GM12878 (cell line): ENCODE data around the gene VCL. TPM values are rescaled to one million over a fixed set of nuclear protein-coding genes. Genes with fewer than 3 reads are reported as not detected.

ENCODE experiments used
- CREB1 ChIP-seq: IDR thresholded peaks from 2 replicates; pipeline ENCODE4 v1.6.1; 2012; ENCODE audit warnings: low read depth, mild to moderate bottlenecking, inconsistent platforms
- HSF1 ChIP-seq: fragments of 150-350 bp; IDR thresholded peaks from 2 replicates; pipeline ENCODE4 v1.6.1; 2014; ENCODE audit warnings: mild to moderate bottlenecking, low read depth, low read length
- KDM1A ChIP-seq: fragments of 200-600 bp; sonication (generic); IDR thresholded peaks from 2 replicates; pipeline ENCODE4 v1.6.1; 2016; ENCODE audit warnings: borderline replicate concordance
- MAX ChIP-seq: IDR thresholded peaks from 2 replicates; pipeline ENCODE4 v1.6.1; 2012; ENCODE audit warnings: low read depth, low read length, improper control_type of control experiment
- MTA2 ChIP-seq: fragments of 450-650 bp; IDR thresholded peaks from 2 replicates; pipeline ENCODE4 v1.6.1; 2016; ENCODE audit warnings: low read depth, mild to moderate bottlenecking, moderate library complexity
- MXI1 ChIP-seq: fragments of 150-350 bp; IDR thresholded peaks from 2 replicates; pipeline ENCODE4 v1.6.1; 2011; ENCODE audit warnings: low read depth, mild to moderate bottlenecking, inconsistent platforms, low read length, improper control_type of control experiment
- NFXL1 ChIP-seq: fragments of 450-650 bp; IDR thresholded peaks from 2 replicates; pipeline ENCODE4 v1.6.1; 2017; ENCODE audit warnings: antibody characterized with exemption, mild to moderate bottlenecking, borderline replicate concordance
- NFYB ChIP-seq: IDR thresholded peaks from 2 replicates; pipeline ENCODE4 v1.6.1; 2011; ENCODE audit warnings: low read depth, mild to moderate bottlenecking, low read length, improper control_type of control experiment, moderate library complexity; ENCODE audit not compliant: insufficient read depth
- PBX3 ChIP-seq: IDR thresholded peaks from 2 replicates; pipeline ENCODE4 v1.6.1; 2011; ENCODE audit warnings: mild to moderate bottlenecking, low read depth, low read length, moderate library complexity; ENCODE audit not compliant: insufficient replicate concordance
- POU2F2 ChIP-seq: IDR thresholded peaks from 3 replicates; pipeline ENCODE4 v1.6.1; 2011; ENCODE audit warnings: low read depth, mild to moderate bottlenecking, low read length, borderline replicate concordance
- RB1 ChIP-seq: fragments of 450-650 bp; formaldehyde crosslinking; IDR thresholded peaks from 2 replicates; pipeline ENCODE4 v1.6.1; 2017; ENCODE audit warnings: mild to moderate bottlenecking, borderline replicate concordance
- RELA ChIP-seq: fragments of 450-650 bp; IDR thresholded peaks from 2 replicates; pipeline ENCODE4 v1.8.0; 2014; ENCODE audit warnings: borderline replicate concordance; ENCODE audit not compliant: partially characterized antibody
- TAF1 ChIP-seq: IDR thresholded peaks from 2 replicates; pipeline ENCODE4 v1.6.1; 2011; ENCODE audit warnings: mild to moderate bottlenecking, low read depth, low read length, borderline replicate concordance
- TCF12 ChIP-seq: IDR thresholded peaks from 2 replicates; pipeline ENCODE4 v1.6.1; 2011; ENCODE audit warnings: low read depth, mild to moderate bottlenecking, low read length
- TCF3 ChIP-seq: IDR thresholded peaks from 2 replicates; pipeline ENCODE4 v1.6.1; 2012; ENCODE audit warnings: low read depth, mild to moderate bottlenecking, low read length, borderline replicate concordance; ENCODE audit not compliant: insufficient read depth
- ZBTB11 ChIP-seq: fragments of 450-650 bp; formaldehyde crosslinking; IDR thresholded peaks from 2 replicates; pipeline ENCODE4 v1.5.0; 2022; ENCODE audit warnings: mild to moderate bottlenecking, missing genetic modification characterization
- ZBTB40 ChIP-seq: fragments of 450-650 bp; IDR thresholded peaks from 2 replicates; pipeline ENCODE4 v1.6.1; 2016; ENCODE audit warnings: mild to moderate bottlenecking, moderate library complexity, borderline replicate concordance
- ZNF217 ChIP-seq: fragments of 450-650 bp; IDR thresholded peaks from 2 replicates; pipeline ENCODE4 v1.6.1; 2017; ENCODE audit warnings: antibody characterized with exemption, mild to moderate bottlenecking
- polyA plus RNA-seq, 11 experiments: library from polyadenylated mRNA; depleted of rRNA in 4 of 11; unstranded in 6 of 11; stranded (reverse) in 5 of 11; fragments of >200 nt; fragmentation: Nextera tagmentation in 4 of 11; fragmentation: Illumina TruSeq in 1 of 11; extraction: Ambion mirVana in 4 of 11; extraction: Trizol in 1 of 11; gene quantifications; 1 replicate in 1 of 11; 2 replicates in 10 of 11; pipeline versions ENCODE4 v1.2.1 to v1.2.3, GENCODE V29; 2011 to 2016; ENCODE audit warnings: inconsistent platforms in 2 of 11, missing spikeins in 2 of 11, low read depth in 1 of 11
- total RNA-seq, 4 experiments: library from RNA; depleted of rRNA in 3 of 4; stranded (reverse); fragments of >200 nt in 3 of 4; fragmentation: Illumina TruSeq in 1 of 4; extraction: Trizol in 1 of 4; gene quantifications; 2 replicates each; pipeline versions ENCODE4 v1.2.1 to v1.2.3, GENCODE V29; 2013 to 2021

The VCL gene
- total and polyA plus RNA-seq, 10 of the 15 experiments (the other 5 are each of a cell fraction or from before 2014, with no cell fraction given), result 6.7 to 54.6 (median 24.3) TPM

GRCh38 chr10:74117738-74118137 is 119.8 kb downstream of the VCL start (continued):
- TF ChIP-seq ZBTB40 (no peak), TAF1 (no peak), KDM1A (no peak), MAX (no peak), NFYB (no peak), MTA2 (no peak), TCF3 (no peak), POU2F2 (no peak), ZBTB11 (CRISPR knock-in tag) (no peak), ZNF217 (no peak), PBX3 (no peak), RELA (peak; percentile 65), NFXL1 (no peak), MXI1 (no peak), HSF1 (no peak), RB1 (no peak), TCF12 (no peak), CREB1 (0 out of 2 replicates have a peak, but pooled peaks have one; percentile 15)
